Keratinocyte (primary cell): ENCODE measurements around the gene TXLNG. TPM values are rescaled to one million over a fixed set of nuclear protein-coding genes. Genes with fewer than 3 reads are reported as not detected.

ENCODE experiments used
- DNase-seq: peaks from one replicate; pipeline ENCODE4 v3.0.0-alpha.2; 2011; ENCODE audit warnings: low read depth, missing footprints, low spot score
- FAIRE-seq: peaks from 2 replicates; lab custom pipeline; 2011; peaks lifted over from hg19 to GRCh38; lab: Jason Lieb, UNC
- H2AFZ ChIP-seq: 2 replicates; pipeline ENCODE4 v1.6.0; 2012; ENCODE audit warnings: low read length, control low read depth, inconsistent platforms; ENCODE audit not compliant: control insufficient read depth
- H3K27ac ChIP-seq: 2 replicates; pipeline ENCODE4 v1.5.1; 2011; ENCODE audit warnings: low read length; ENCODE audit not compliant: control insufficient read depth, insufficient read depth
- H3K27me3 ChIP-seq: 3 replicates; pipeline ENCODE4 v1.6.0; 2011; ENCODE audit warnings: low read length; ENCODE audit not compliant: control insufficient read depth, insufficient read depth; ENCODE audit errors: extremely low read depth
- H3K36me3 ChIP-seq, 2 experiments: 2 replicates in 1 of 2; 3 replicates in 1 of 2; pipeline ENCODE4 v1.5.1; 2011; ENCODE audit warnings: low read length in 2 of 2, mild to moderate bottlenecking in 1 of 2; ENCODE audit not compliant: control insufficient read depth in 2 of 2, insufficient read depth in 2 of 2; ENCODE audit errors: extremely low read depth in 1 of 2
- H3K4me1 ChIP-seq: 3 replicates; pipeline ENCODE4 v1.5.1; 2011; ENCODE audit warnings: low read length; ENCODE audit not compliant: control insufficient read depth, insufficient read depth; ENCODE audit errors: extremely low read depth
- H3K4me2 ChIP-seq: 3 replicates; pipeline ENCODE4 v1.6.0; 2011; ENCODE audit warnings: low read depth, low read length; ENCODE audit not compliant: control insufficient read depth, insufficient read depth; ENCODE audit errors: extremely low read depth
- H3K4me3 ChIP-seq, 3 experiments: fragments of 200-600 bp in 1 of 3; sonication (generic) in 1 of 3; 2 replicates in 2 of 3; 3 replicates in 1 of 3; pipeline ENCODE4 v1.5.1; 2011 to 2016; ENCODE audit warnings: low read length in 3 of 3, mild to moderate bottlenecking in 3 of 3, control low read depth in 2 of 3, inconsistent platforms in 1 of 3, low read depth in 1 of 3, mixed read lengths in 1 of 3, mixed run types in 1 of 3, moderate library complexity in 1 of 3; ENCODE audit not compliant: control insufficient read depth in 2 of 3, insufficient read depth in 2 of 3; ENCODE audit errors: extremely low read depth in 1 of 3
- H3K79me2 ChIP-seq: 2 replicates; pipeline ENCODE4 v1.6.0; 2012; ENCODE audit warnings: low read length; ENCODE audit not compliant: control insufficient read depth, insufficient read depth
- H3K9ac ChIP-seq: 3 replicates; pipeline ENCODE4 v1.6.0; 2011; ENCODE audit warnings: low read length; ENCODE audit not compliant: control insufficient read depth, insufficient read depth; ENCODE audit errors: extremely low read depth
- H3K9me1 ChIP-seq: 3 replicates; pipeline ENCODE4 v1.6.0; 2011; ENCODE audit warnings: low read length; ENCODE audit not compliant: control insufficient read depth, insufficient read depth; ENCODE audit errors: extremely low read depth
- H3K9me3 ChIP-seq: 2 replicates; pipeline ENCODE4 v1.5.1; 2012; ENCODE audit warnings: low read depth, low read length; ENCODE audit not compliant: control insufficient read depth
- H4K20me1 ChIP-seq: 3 replicates; pipeline ENCODE4 v1.6.0; 2011; ENCODE audit warnings: low read length; ENCODE audit not compliant: control insufficient read depth, insufficient read depth; ENCODE audit errors: extremely low read depth
- EZH2 ChIP-seq: IDR thresholded peaks from one replicate; pipeline ENCODE4 v1.6.1; 2012; ENCODE audit warnings: inconsistent platforms, mild to moderate bottlenecking, low read length, moderate library complexity
- dilution Hi-C: fragments of 300-500 bp; cut with MboI; formaldehyde crosslinking; loops from one replicate; pipeline ENCODE4 v1.7.0; 2020; ENCODE audit warnings: low sequenced_read_pairs; ENCODE audit not compliant: extremely low pct_ligation_motif_present
- polyA plus RNA-seq, 5 experiments: library from polyadenylated mRNA; depleted of rRNA in 3 of 5; stranded (reverse) in 3 of 5; stranded (forward) in 1 of 5; unstranded in 1 of 5; fragments of >200 nt; gene quantifications; 1 replicate in 1 of 5; 2 replicates in 3 of 5; 3 replicates in 1 of 5; pipeline versions ENCODE4 v1.2.1 to v1.2.3, GENCODE V29; 2011 to 2012; ENCODE audit warnings: missing spikeins in 2 of 5, low read depth in 1 of 5, low replicate concordance in 1 of 5
- TF ChIP-seq, protein P1 (sequence below), 3 experiments: IDR thresholded peaks in 1 of 3; conservative IDR thresholded peaks in 1 of 3; optimal IDR thresholded peaks in 1 of 3; 2 replicates in 2 of 3; 3 replicates in 1 of 3; pipeline versions ENCODE3 to v1.5.1; 2011; ENCODE audit warnings: low read length in 3 of 3, mild to moderate bottlenecking in 3 of 3, moderate library complexity in 2 of 3, control low read depth in 1 of 3, inconsistent platforms in 1 of 3; ENCODE audit not compliant: insufficient read depth in 2 of 3; ENCODE audit errors: extremely low read depth in 1 of 3

Gene TXLNG
- polyA plus RNA-seq, 1 donor (not counting 4 experiments of a cell fraction or from before 2014, with no cell fraction given): 38.5 TPM

GRCh38 chrX:16852617-16853179, 66.4 kb downstream of the TXLNG start:
- peaks cover 15% of the 10 kb centered on the region for H3K79me2 ChIP-seq
- DNase-seq (no peak), FAIRE-seq (no peak)
- dilution Hi-C loops: no loop called here
- H3K27ac ChIP-seq: no peak overlapping the region
- H4K20me1 ChIP-seq: no peaks in the 10 kb centered on the region
- H3K36me3 ChIP-seq: peaks cover 8 to 10% of the 10 kb centered on the region in 2 experiments
- no peak overlapping the region for H3K9ac ChIP-seq
- H3K9me1 ChIP-seq: no peaks in the 10 kb centered on the region
- H3K4me3 ChIP-seq: no peak overlapping the region
- no peaks in the 10 kb centered on the region for H3K9me3 ChIP-seq
- no peaks in the 10 kb centered on the region for H3K27me3 ChIP-seq
- no peak overlapping the region for H3K4me2 ChIP-seq
- no peak overlapping the region for H2AFZ ChIP-seq
- no peak for TF ChIP-seq EZH2
- TF ChIP-seq, protein P1, sequence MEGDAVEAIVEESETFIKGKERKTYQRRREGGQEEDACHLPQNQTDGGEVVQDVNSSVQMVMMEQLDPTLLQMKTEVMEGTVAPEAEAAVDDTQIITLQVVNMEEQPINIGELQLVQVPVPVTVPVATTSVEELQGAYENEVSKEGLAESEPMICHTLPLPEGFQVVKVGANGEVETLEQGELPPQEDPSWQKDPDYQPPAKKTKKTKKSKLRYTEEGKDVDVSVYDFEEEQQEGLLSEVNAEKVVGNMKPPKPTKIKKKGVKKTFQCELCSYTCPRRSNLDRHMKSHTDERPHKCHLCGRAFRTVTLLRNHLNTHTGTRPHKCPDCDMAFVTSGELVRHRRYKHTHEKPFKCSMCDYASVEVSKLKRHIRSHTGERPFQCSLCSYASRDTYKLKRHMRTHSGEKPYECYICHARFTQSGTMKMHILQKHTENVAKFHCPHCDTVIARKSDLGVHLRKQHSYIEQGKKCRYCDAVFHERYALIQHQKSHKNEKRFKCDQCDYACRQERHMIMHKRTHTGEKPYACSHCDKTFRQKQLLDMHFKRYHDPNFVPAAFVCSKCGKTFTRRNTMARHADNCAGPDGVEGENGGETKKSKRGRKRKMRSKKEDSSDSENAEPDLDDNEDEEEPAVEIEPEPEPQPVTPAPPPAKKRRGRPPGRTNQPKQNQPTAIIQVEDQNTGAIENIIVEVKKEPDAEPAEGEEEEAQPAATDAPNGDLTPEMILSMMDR (optimal IDR thresholded peaks at IDR 0.05 in 1 of 3, IDR thresholded peaks at IDR 0.05 in 1 of 3, conservative IDR thresholded peaks at IDR 0.05 in 1 of 3; ENCODE audit: extremely low read depth in 1 of 3, insufficient read depth in 2 of 3, low read length in 3 of 3): no peak
- H3K4me1 ChIP-seq: peaks cover 5% of the 10 kb centered on the region

DNA sequence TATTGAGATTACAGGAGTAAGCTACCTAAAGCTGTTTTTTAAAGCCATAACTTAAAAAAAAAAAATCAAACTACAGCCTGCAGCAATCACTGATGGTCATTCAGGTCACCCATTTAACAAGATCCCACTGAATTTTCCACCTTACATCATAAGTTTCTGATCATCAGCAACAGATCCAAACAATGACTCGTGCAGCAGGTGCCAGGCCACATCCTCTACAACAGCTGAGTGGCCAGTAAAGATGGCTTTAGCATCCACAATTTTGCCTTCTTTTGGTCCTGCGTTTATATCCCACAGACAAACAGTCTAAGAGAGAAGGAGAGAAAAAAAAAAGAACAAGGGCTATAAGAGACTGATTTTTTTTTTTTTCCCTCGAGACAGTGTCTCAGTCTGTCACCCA, 67.3 kb downstream of the TXLNG start:
- FAIRE-seq (no peak), DNase-seq (no peak)
- TF ChIP-seq, protein P1 (optimal IDR thresholded peaks at IDR 0.05 in 1 of 3, IDR thresholded peaks at IDR 0.05 in 1 of 3, conservative IDR thresholded peaks at IDR 0.05 in 1 of 3; ENCODE audit: extremely low read depth in 1 of 3, insufficient read depth in 2 of 3, low read length in 3 of 3): no peak
- TF ChIP-seq EZH2: no peak
- Histone ChIP-seq H3K27ac (no peak overlapping the region), H3K9me1 (no peaks in the 10 kb centered on the region), H3K79me2 (peaks cover 15% of the 10 kb centered on the region), H3K4me1 (peaks cover 5% of the 10 kb centered on the region), H4K20me1 (no peaks in the 10 kb centered on the region), H2AFZ (no peak overlapping the region), H3K27me3 (no peaks in the 10 kb centered on the region), H3K4me2 (no peak overlapping the region), H3K36me3 (peaks cover 6 to 10% of the 10 kb centered on the region in 2 experiments), H3K9ac (no peak overlapping the region), H3K4me3 (no peak overlapping the region), H3K9me3 (no peaks in the 10 kb centered on the region)
- dilution Hi-C loops: no loop called here
